PC-9 (cell line): ENCODE measurements around the gene CES5A. TPM values are rescaled to one million over a fixed set of nuclear protein-coding genes. Genes with fewer than 3 reads are reported as not detected.
"Not testable (repeated sequence)": the region's sequence is repeated elsewhere in the genome, so short reads cannot be mapped to it uniquely, and the experiment has no call there.

Experiments
- BruUV-seq: library from RNA; stranded (reverse); fragments of 400-500 nt; replicated peaks from 2 replicates; lab custom pipeline; 2021; lab: Mats Ljungman, UMichigan
- CTCF ChIA-PET: fragments of 300-600 bp; sonication (Branson Sonifier 250); formaldehyde crosslinking; loops from one replicate; lab custom pipeline; 2022; ENCODE audit warnings: antibody characterized with exemption; lab: Charles Lee
- POLR2A ChIA-PET: fragments of 300-600 bp; sonication (Branson Sonifier 250); formaldehyde crosslinking; loops from one replicate; lab custom pipeline; 2022; ENCODE audit warnings: antibody characterized with exemption; ENCODE audit not compliant: unreplicated experiment; lab: Charles Lee
- DNase-seq, 2 experiments: peaks; one replicate each; pipeline versions ENCODE4 v3.0.0 to v3.0.0-alpha.2; 2015 to 2022; ENCODE audit warnings: mixed read lengths in 1 of 2
- H2AFZ ChIP-seq: fragments of 200-600 bp; sonication (generic); 2 replicates; pipeline ENCODE4 v1.8.1; 2017; ENCODE audit warnings: antibody characterized with exemption
- H3F3A ChIP-seq: fragments of 200-600 bp; sonication (generic); 2 replicates; pipeline ENCODE4 v1.8.1; 2017; ENCODE audit warnings: antibody characterized with exemption, mild to moderate bottlenecking, low read depth; ENCODE audit not compliant: insufficient read depth
- H3K27ac ChIP-seq: fragments of 200-600 bp; sonication (generic); 2 replicates; pipeline ENCODE4 v1.6.1; 2016; ENCODE audit warnings: mixed run types
- H3K27me3 ChIP-seq: fragments of 200-600 bp; sonication (generic); 2 replicates; pipeline ENCODE4 v1.6.1; 2016; ENCODE audit warnings: low read depth, mixed run types; ENCODE audit not compliant: insufficient read depth
- H3K36me3 ChIP-seq: fragments of 200-600 bp; sonication (generic); 2 replicates; pipeline ENCODE4 v1.6.1; 2016; ENCODE audit warnings: low read depth, mixed run types
- H3K4me1 ChIP-seq: fragments of 200-600 bp; sonication (generic); replicated peaks from 2 replicates; pipeline ENCODE4 v1.6.1; 2016; ENCODE audit warnings: mixed run types; ENCODE audit not compliant: insufficient read depth
- H3K4me2 ChIP-seq: fragments of 200-600 bp; sonication (generic); 2 replicates; pipeline ENCODE4 v1.6.1; 2017; ENCODE audit warnings: mixed run types
- H3K4me3 ChIP-seq: fragments of 200-600 bp; sonication (generic); 2 replicates; pipeline ENCODE4 v1.6.1; 2016; ENCODE audit warnings: mixed run types
- H3K79me2 ChIP-seq: fragments of 200-600 bp; sonication (generic); 2 replicates; pipeline ENCODE4 v1.6.1; 2017; ENCODE audit warnings: low read depth, mixed run types
- H3K9me2 ChIP-seq: fragments of 200-600 bp; sonication (generic); 2 replicates; pipeline ENCODE4 v1.8.1; 2017; ENCODE audit warnings: mild to moderate bottlenecking; ENCODE audit not compliant: insufficient read depth
- H3K9me3 ChIP-seq: fragments of 200-600 bp; sonication (generic); 2 replicates; pipeline ENCODE4 v1.8.1; 2016; ENCODE audit warnings: low read depth; ENCODE audit not compliant: insufficient read depth
- H4K20me1 ChIP-seq: fragments of 200-600 bp; sonication (generic); 2 replicates; pipeline ENCODE4 v1.8.1; 2017; ENCODE audit not compliant: insufficient read depth
- EZH2 ChIP-seq: fragments of 200-600 bp; sonication (generic); IDR thresholded peaks from 2 replicates; pipeline ENCODE4 v1.8.0; 2017; ENCODE audit warnings: antibody characterized with exemption, low read depth
- intact Hi-C: fragments of 100-400 bp; cut with micrococcal nuclease; formaldehyde crosslinking; loops from one replicate; pipeline ENCODE4 v1.10.0; 2022; ENCODE audit not compliant: unreplicated experiment
- total RNA-seq: library from RNA; stranded (reverse); gene quantifications from 2 replicates; pipeline ENCODE4 v1.2.3, GENCODE V29; 2021
- TF ChIP-seq, protein P1 (sequence below): fragments of 200-600 bp; sonication (generic); conservative IDR thresholded peaks from 2 replicates; pipeline ENCODE4 v1.6.1; 2017; ENCODE audit warnings: mixed run types, antibody characterized with exemption, mild to moderate bottlenecking, moderate library complexity

Gene CES5A
- total RNA-seq, 1 experiment from 2014 or later = not detected

DNA sequence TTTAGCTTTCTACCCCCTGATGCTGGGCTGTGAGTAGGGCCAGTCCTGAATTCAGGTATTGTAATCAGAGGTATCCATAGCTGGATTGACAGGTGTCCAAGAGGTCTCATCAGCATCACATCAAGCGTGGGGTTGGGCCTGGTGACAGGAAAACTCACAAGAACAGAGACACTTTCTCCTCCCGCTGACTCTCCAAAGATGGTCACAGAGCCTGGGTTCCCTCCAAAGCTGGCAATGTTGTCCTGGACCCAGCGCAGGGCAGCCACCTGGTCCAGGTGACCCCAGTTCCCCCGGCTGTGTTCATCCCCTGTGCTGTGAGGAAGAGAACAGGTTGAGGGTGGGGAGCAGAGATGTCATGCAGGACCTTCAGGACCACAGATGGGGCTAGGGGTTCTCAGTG lies 54.0 kb downstream of the CES5A start:
- H3K9me2 ChIP-seq = no peaks in the 10 kb centered on the region
- H3K4me3 ChIP-seq = no peak overlapping the region
- H3K27me3 ChIP-seq = peaks cover 73% of the 10 kb centered on the region
- no peaks in the 10 kb centered on the region for H3K9me3 ChIP-seq
- no peak overlapping the region for H2AFZ ChIP-seq
- TF ChIP-seq, protein P1, sequence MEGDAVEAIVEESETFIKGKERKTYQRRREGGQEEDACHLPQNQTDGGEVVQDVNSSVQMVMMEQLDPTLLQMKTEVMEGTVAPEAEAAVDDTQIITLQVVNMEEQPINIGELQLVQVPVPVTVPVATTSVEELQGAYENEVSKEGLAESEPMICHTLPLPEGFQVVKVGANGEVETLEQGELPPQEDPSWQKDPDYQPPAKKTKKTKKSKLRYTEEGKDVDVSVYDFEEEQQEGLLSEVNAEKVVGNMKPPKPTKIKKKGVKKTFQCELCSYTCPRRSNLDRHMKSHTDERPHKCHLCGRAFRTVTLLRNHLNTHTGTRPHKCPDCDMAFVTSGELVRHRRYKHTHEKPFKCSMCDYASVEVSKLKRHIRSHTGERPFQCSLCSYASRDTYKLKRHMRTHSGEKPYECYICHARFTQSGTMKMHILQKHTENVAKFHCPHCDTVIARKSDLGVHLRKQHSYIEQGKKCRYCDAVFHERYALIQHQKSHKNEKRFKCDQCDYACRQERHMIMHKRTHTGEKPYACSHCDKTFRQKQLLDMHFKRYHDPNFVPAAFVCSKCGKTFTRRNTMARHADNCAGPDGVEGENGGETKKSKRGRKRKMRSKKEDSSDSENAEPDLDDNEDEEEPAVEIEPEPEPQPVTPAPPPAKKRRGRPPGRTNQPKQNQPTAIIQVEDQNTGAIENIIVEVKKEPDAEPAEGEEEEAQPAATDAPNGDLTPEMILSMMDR = no peak
- no peak for TF ChIP-seq EZH2
- H3K4me2 ChIP-seq = no peak overlapping the region
- no peaks in the 10 kb centered on the region for H3K79me2 ChIP-seq
- DNase-seq = no peak
- H3K36me3 ChIP-seq = no peaks in the 10 kb centered on the region
- H3F3A ChIP-seq = no peaks in the 10 kb centered on the region
- H3K27ac ChIP-seq = no peak overlapping the region
- intact Hi-C loops = no loop called here
- ChIA-PET CTCF (no interaction called here), POLR2A (no interaction called here)
- 0 out of 2 replicates have a peak, but pooled peaks cover 5% of the 10 kb centered on the region for H3K4me1 ChIP-seq
- H4K20me1 ChIP-seq = no peaks in the 10 kb centered on the region
- no TSS peak for BruUV-seq

DNA sequence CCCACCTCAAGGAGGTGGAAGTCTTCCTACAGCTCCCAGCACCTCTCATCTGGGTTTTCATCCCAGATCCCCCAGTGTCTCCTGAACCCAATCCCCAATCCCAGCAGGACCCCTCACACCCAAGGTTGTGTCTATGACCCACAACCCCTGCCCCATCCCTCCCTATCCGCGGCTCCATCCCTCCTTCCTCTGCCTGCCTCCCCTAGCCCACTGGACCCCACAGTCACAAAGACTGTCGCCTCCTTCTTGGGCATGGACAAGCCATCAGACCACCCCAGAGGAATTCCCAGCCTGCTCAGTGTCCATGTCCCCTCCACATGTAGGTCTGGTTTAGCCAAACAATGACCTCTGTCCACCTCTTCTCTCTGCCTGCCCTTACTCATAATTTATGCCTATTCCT lies 54.6 kb downstream of the CES5A start:
- TF ChIP-seq, protein P1 = no peak
- TF ChIP-seq EZH2 = no peak
- Histone ChIP-seq H3K9me3 (no peaks in the 10 kb centered on the region), H3K9me2 (no peaks in the 10 kb centered on the region), H3K4me3 (no peak overlapping the region), H3K4me2 (no peak overlapping the region), H3F3A (no peaks in the 10 kb centered on the region), H3K4me1 (0 out of 2 replicates have a peak, but pooled peaks cover 5% of the 10 kb centered on the region), H3K79me2 (no peaks in the 10 kb centered on the region), H3K36me3 (no peaks in the 10 kb centered on the region), H3K27me3 (peaks cover 79% of the 10 kb centered on the region), H4K20me1 (no peaks in the 10 kb centered on the region), H2AFZ (no peak overlapping the region), H3K27ac (no peak overlapping the region)
- CTCF ChIA-PET = no interaction called here
- POLR2A ChIA-PET = no interaction called here
- intact Hi-C loops = no loop called here
- DNase-seq = no peak
- BruUV-seq = no TSS peak

DNA sequence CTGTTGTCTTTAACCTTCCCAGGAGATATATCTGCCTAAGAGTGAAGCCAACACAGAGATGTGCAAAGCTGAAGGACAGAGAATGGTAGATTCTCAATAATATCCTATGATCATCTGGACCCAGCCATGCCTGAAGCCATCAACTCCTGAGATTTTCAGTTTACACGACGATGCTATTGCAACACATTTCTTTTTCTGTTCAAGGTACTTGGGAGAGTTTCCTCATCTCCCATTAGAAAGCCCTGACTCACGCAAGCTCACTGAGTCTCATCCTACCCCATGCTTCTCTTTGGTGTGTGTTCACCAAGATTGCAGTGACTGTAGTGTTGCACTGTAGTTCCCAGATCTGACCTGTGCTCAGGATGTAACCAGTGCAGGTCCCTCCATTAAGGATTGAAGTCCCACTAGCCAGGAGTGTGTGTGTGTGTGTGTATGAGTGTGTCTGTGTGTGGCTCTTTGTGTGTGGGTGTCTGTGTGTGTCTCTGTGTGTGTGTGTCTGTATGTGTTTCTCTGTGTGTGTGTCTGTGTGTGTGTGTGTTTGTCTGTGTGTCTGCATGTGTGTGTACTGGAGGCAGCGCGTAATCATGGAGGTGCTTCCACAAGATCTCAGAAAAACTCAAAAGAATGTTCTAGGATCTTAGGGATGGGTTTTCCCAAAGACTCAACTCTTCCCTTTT lies 57.8 kb downstream of the CES5A start:
- CTCF ChIA-PET = no interaction called here

DNA sequence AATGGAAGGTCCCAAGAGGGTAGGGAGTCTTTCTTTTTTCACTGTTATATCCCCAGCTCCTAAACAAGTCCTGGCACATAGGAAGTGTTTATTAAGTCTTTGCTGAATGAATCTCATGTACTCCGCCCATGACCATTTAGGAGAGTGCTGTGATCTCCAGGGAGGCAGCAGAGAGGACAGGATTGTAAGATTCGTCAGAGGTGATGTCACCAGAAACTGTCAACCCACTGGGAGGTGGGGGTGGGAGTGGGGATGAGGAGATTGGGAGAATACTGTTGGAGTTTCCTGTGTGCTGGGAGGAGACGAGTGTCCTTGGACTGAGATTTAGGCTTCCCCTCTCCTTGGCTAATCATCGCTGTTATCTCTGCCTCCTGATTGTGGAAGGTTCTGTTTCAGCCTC lies 59.0 kb downstream of the CES5A start:
- H3F3A ChIP-seq, H3K36me3 ChIP-seq, H2AFZ ChIP-seq, H3K4me1 ChIP-seq, POLR2A ChIA-PET, BruUV-seq, DNase-seq, H4K20me1 ChIP-seq, intact Hi-C loops, H3K4me2 ChIP-seq, H3K4me3 ChIP-seq, CTCF ChIA-PET, H3K9me3 ChIP-seq, H3K9me2 ChIP-seq, H3K79me2 ChIP-seq, H3K27ac ChIP-seq: not testable (repeated sequence)
- H3K27me3 ChIP-seq = peaks cover 92% of the 10 kb centered on the region

More for the DNA sequence above, 57.8 kb downstream of the CES5A start:
- Histone ChIP-seq H4K20me1 (no peaks in the 10 kb centered on the region), H2AFZ (no peak overlapping the region), H3F3A (no peaks in the 10 kb centered on the region), H3K27me3 (peaks cover 92% of the 10 kb centered on the region), H3K36me3 (no peaks in the 10 kb centered on the region), H3K4me3 (no peak overlapping the region), H3K4me1 (no peaks in the 10 kb centered on the region), H3K9me3 (no peaks in the 10 kb centered on the region), H3K9me2 (no peaks in the 10 kb centered on the region), H3K27ac (no peak overlapping the region), H3K79me2 (no peaks in the 10 kb centered on the region), H3K4me2 (no peak overlapping the region)
- peak in 1 of 2 experiments; percentile 53 for DNase-seq
- TF ChIP-seq EZH2 = no peak
- TF ChIP-seq, protein P1 = no peak
- intact Hi-C loops = no loop called here
- POLR2A ChIA-PET = no interaction called here
- no TSS peak for BruUV-seq
